ENCODE results near the gene TAOK3. TPM values are rescaled to one million over a fixed set of nuclear protein-coding genes. Genes with fewer than 3 reads are reported as not detected.

The TAOK3 gene
- total RNA-seq, 1 donor = 34.5 TPM

- peak; percentile 57 for DNase-seq (ENCODE audit: low read depth)
- peak overlapping the region; percentile 91 for H3K4me3 ChIP-seq (ENCODE audit: low read depth, low read length)
- TF ChIP-seq, protein P1, sequence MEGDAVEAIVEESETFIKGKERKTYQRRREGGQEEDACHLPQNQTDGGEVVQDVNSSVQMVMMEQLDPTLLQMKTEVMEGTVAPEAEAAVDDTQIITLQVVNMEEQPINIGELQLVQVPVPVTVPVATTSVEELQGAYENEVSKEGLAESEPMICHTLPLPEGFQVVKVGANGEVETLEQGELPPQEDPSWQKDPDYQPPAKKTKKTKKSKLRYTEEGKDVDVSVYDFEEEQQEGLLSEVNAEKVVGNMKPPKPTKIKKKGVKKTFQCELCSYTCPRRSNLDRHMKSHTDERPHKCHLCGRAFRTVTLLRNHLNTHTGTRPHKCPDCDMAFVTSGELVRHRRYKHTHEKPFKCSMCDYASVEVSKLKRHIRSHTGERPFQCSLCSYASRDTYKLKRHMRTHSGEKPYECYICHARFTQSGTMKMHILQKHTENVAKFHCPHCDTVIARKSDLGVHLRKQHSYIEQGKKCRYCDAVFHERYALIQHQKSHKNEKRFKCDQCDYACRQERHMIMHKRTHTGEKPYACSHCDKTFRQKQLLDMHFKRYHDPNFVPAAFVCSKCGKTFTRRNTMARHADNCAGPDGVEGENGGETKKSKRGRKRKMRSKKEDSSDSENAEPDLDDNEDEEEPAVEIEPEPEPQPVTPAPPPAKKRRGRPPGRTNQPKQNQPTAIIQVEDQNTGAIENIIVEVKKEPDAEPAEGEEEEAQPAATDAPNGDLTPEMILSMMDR (IDR thresholded peaks at IDR 0.05; ENCODE audit: insufficient read depth, low read depth, low read length) = peak; percentile 88
Observed at GRCh38 chr12:118377884-118378470, 5.3 kb upstream of the TAOK3 start.

DNA sequence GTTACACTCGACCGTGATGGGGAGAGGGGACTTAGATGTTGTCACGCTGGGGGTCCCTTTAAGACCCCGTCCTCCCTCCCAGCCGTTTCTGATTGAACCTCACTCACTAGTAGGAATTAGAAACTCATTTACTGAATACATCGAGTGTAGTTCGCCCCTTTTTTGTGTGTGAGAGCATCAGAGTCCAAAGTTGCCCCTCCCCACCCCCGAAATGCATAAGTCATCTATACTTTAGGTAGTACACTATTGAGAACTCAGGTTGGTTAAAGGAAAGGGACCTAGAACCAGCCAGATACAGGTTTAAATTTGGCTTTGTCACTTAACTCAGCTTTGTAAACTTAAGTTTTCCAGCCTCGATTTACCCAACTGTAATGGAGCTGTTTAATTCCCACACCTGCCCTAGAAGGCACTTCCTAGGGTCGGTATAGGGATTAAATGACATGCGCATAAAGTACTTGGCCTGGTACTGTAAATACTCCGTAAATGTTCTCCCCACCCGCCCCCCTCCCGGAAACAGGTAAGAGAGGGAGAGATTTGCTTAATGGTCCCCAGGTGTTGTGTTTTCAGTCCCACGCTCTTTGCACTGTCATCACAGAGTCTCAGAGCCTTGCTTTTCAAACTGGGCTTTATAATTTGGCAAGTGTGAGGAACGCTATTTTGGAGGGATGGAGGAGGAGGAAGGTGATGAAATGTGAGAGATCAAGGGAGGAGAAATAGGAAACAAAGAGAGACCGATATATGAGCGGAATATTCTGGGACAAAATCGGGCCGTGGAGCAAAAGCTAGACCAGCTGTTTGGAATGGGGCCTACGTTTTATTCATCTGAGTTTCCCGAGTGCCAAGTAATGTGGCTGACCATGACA, 4.5 kb upstream of the TAOK3 start:
- H3K4me3 ChIP-seq (ENCODE audit: low read depth, low read length) = peak overlapping the region; percentile 91
- TF ChIP-seq, protein P1 (IDR thresholded peaks at IDR 0.05; ENCODE audit: insufficient read depth, low read depth, low read length) = no peak
- DNase-seq (ENCODE audit: low read depth) = no peak

- H3K4me3 ChIP-seq (ENCODE audit: low read depth, low read length) = peak within 1 kb of the TSS; percentile 91
- DNase-seq (ENCODE audit: low read depth) = peak; percentile 84
- TF ChIP-seq, protein P1 (IDR thresholded peaks at IDR 0.05; ENCODE audit: insufficient read depth, low read depth, low read length) = peak; percentile 98
Observed at GRCh38 chr12:118376089-118377020, 3.6 kb upstream of the TAOK3 start, which contains the start of gene SUDS3. SUDS3 (plus strand) TSS chr12:118376555; CDS start chr12:118376692, 137 bp downstream.

- TF ChIP-seq, protein P1 (IDR thresholded peaks at IDR 0.05; ENCODE audit: insufficient read depth, low read depth, low read length) = no peak
- peak overlapping the region; percentile 91 for H3K4me3 ChIP-seq (ENCODE audit: low read depth, low read length)
- DNase-seq (ENCODE audit: low read depth) = no peak
Observed at GRCh38 chr12:118375348-118375747, 2.6 kb upstream of the TAOK3 start.

- H3K4me3 ChIP-seq (ENCODE audit: low read depth, low read length) = no peak overlapping the region
- TF ChIP-seq, protein P1 (IDR thresholded peaks at IDR 0.05; ENCODE audit: insufficient read depth, low read depth, low read length) = no peak
- DNase-seq (ENCODE audit: low read depth) = peak; percentile 49
Observed at GRCh38 chr12:118374909-118375308, 2.2 kb upstream of the TAOK3 start.

DNA sequence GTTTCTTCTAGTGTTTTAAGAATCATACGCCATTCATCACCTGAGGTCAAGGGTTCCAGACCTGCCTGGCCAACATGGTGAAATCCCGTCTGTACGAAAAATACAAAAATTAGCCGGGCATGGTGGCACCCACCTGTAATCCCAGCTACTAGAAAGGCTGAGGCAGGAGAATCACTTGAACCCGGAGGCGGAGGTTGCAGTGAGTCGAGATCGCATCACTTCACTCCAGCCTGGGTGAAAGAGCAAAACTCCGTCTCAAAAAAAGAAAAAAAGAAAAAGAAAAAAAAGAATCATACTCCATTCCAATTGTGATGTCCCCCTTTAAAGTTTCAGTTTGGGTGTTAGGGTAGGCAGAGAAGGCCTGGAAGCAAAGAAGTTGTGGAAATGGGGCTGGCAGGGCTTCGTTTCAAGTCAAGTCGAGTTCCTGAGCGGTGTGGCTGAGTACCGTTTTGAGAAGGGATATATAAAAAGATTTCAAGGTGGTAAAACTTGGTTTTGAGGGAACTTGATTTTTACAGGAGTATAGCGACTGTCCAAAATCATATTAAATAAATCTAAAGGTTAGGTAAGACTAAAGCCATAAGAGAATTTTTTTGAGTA, 1.5 kb upstream of the TAOK3 start:
- DNase-seq (ENCODE audit: low read depth) = no peak
- H3K4me3 ChIP-seq (ENCODE audit: low read depth, low read length) = no peak overlapping the region
- TF ChIP-seq, protein P1 (IDR thresholded peaks at IDR 0.05; ENCODE audit: insufficient read depth, low read depth, low read length) = no peak
